Stimulated activated CD4-positive, alpha-beta T cell treated with anti-CD3 and anti-CD28 coated beads, Interleukin-12 subunit alpha, Interleukin-12 subunit beta, amount 100 ng/mL, for 48 hours (primary cell): ENCODE measurements around the gene CRYBA4.
"Not testable (repeated sequence)": the region's sequence is repeated elsewhere in the genome, so short reads cannot be mapped to it uniquely, and the experiment has no call there.

Source experiments
- DNase-seq, 3 donors: peaks; one replicate each; pipeline ENCODE4 v3.0.0-alpha.2; 2020; ENCODE audit warnings: low read depth in 2 of 3, low spot score in 1 of 3

The CRYBA4 gene

DNA sequence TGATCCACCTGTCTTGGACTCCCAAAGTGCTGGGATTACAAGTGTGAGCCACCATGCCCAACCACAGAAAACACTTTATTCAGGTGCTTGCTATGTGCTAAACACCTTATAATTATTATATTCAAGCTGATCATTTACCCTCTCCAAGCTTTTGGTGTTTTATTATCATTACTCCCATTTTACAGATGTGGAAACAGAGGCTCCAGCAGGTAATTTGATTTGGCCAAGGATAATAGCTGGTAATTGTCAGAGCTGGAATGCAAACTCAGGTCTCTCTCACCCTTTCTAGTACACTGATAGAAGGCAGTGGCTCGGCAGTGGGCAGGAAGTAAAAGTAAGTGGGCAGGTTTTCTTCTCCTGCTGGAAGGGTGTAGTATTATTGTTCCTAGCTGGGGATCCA is 28.0 kb upstream of the CRYBA4 start:
- no peak for DNase-seq

DNA sequence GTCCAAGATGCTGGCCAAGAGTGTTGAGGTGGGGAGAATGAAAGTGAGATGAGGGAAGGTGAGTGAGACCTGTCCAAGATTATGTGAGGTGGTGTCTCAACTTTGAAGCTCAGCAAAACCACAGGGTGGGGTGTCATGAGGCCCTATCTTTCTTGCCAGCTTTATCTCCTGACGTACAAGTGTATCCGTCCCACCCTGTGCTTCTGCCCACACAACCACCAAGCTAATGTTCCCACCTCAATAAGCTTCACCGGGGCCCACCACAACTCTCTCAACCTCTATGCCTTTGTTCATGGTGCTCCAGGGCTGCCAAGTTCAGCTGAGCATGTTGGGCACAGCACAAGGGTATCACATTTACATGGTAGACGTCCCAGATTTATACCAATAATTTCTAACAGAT is 24.7 kb upstream of the CRYBA4 start:
- no peak for DNase-seq

- DNase-seq, result no peak
Measured at GRCh38 chr22:26597480-26597879, 24.3 kb upstream of the CRYBA4 start.

GRCh38 chr22:26599505-26599904 is 22.3 kb upstream of the CRYBA4 start:
- no peak for DNase-seq

DNA sequence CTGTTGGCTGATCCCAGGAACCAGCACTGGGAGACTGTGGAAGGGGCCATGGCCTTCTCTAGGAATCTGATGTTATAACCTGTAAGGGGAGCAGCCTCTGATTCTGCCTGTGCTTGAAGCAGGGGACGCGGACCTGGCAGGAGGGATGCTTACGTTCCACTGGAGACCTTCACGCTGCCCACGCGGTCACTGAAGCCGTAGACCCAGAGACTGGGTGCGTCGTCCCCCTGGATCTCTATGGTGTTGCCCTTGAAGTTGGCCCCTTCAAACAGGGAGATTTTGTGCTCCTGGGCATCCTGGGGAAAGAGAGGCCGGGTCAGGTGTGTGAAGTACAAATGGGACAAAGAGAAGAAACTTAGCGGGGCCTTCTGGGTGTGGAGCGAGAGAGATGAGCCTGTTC is 20.0 kb upstream of the CRYBA4 start:
- no peak for DNase-seq

DNA sequence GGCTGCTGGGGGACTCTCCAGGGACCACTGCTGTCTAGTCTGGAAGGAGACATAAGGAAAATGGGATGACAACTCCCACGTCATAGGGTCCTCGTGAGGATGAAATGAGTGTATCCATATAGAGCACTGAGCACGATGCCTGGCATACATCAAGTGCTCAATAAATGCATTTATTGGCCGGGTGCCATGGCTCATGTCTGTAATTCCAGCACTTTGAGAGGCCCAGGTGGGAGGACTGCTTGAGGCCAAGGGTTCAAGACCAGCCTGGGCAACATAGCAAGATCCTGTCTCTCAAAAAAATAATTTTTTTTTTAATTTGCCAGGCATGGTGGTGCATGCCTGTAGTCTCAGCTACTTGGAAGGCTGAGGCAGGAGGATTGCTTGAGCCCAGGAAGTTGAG is 19.6 kb upstream of the CRYBA4 start:
- DNase-seq, result no peak

GRCh38 chr22:26604368-26604767 is 17.4 kb upstream of the CRYBA4 start:
- DNase-seq, result no peak

GRCh38 chr22:26606611-26607010 is 15.2 kb upstream of the CRYBA4 start:
- DNase-seq, result no peak

DNA sequence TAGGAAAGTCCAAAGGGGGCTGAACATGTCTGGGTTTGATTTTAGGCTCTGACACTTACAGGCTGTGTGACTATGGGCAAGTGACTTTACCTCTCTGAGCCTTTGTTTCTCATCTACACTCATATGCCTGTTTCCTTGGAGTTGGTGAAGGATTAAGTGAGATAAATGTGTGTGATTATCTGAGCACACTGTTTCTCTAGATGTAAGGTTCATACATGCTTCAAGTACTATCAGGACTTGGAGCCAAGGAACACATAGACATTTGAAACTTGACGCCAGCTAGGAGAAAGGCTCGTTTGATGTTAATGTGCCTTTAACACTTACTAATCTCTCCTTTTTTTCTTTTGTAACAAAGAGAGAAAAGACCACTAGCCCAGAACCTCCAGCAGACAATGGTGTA is 13.6 kb upstream of the CRYBA4 start:
- DNase-seq, result no peak

DNA sequence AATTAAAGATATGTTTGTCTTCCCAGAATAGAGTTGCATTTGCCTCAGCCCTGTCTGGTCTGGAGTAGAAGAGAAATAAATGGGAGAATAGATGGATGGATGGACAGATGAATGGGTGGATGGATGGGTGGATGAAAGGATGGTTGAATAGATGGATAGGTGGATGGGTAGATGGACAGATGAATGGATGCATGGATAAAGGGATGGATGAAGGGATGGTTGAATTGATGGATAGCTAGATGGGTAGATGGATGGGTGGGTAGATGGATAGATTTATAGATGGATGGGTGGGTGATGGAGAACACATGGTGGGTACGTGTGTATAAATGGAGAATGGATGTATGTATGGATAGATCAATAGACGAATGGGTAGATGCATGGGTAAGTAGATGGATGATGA is 12.5 kb upstream of the CRYBA4 start:
- DNase-seq, result no peak

- DNase-seq, result peak; percentile 28 to 34 (median 28)
Measured at GRCh38 chr22:26610072-26610958, 11.4 kb upstream of the CRYBA4 start.

DNA sequence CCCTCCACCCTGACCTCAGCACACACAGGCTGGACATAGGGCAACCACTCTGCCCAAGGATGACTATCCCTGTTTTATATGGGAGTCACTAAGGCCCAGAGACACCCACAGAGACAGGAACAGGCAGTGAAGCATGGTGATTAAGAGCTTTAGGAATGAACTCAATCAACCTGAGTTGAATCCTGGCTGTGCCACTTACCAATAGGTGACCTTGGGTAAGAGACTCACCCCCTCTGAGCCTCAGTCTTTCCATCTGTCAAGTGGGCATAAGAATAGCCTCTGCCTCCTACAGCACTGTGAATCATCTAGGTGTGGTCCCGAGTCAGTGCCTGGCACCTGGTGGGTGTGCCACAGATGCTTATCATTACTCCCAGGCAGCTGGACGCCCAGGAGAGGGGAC is 10.8 kb upstream of the CRYBA4 start:
- no peak for DNase-seq

DNA sequence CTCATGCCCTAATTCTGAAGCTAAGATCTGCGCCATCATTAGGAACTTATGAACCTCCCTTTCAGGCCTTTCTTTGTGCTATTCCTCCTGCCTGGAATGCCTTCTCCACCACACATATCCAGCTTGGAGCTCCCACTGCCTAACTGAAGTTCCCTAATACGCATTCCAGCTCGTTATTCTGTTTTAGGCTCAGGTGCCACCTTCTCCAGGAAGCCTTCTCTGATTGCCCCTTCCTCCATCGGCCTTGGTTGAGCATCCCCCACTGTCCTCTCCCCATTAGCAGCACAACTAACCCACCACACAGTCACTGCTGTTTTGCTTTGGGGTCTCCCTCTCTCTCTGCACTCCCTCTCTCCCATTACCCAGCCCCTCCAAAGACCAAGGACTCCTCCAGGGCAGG is 9.1 kb upstream of the CRYBA4 start:
- DNase-seq, result no peak

DNA sequence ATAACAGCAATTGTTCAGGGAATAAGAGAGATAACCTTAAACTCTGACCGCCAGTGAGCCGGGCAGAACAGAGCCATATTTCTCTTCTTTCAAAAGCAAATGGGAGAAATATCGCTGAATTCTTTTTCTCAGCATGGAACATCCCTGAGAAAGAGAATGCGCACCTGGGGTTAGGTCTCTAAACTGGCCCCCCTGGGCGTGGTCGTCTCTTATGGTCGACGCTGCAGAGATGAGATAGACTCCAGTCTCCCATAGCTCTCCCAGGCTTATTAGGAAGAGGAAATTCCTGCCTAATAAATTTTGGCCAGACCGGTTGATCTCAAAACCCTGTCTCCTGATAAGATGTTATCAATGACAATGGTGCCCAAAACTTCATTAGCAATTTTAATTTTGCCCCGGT is 8.0 kb upstream of the CRYBA4 start:
- not testable (repeated sequence) for DNase-seq

DNA sequence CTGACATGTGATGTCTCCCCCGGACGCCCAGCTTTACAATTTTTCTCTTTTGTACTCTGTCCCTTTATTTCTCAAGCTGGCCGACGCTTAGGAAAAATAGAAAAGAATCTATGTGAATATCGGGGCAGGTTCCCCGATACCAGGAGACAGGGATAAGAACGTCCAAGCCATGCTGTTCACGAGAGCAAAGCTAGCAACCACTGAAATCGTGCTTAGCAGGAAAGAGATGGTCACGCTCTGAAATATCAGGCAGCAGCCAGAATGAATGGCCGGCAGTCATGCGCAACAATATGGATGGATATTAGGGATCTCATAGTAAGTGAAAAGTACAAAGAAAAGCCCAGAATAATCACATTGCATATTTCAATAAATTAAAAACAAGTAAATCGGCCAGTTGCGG is 7.4 kb upstream of the CRYBA4 start:
- DNase-seq, result no peak

GRCh38 chr22:26615149-26615548 is 6.6 kb upstream of the CRYBA4 start:
- DNase-seq, result no peak

DNA sequence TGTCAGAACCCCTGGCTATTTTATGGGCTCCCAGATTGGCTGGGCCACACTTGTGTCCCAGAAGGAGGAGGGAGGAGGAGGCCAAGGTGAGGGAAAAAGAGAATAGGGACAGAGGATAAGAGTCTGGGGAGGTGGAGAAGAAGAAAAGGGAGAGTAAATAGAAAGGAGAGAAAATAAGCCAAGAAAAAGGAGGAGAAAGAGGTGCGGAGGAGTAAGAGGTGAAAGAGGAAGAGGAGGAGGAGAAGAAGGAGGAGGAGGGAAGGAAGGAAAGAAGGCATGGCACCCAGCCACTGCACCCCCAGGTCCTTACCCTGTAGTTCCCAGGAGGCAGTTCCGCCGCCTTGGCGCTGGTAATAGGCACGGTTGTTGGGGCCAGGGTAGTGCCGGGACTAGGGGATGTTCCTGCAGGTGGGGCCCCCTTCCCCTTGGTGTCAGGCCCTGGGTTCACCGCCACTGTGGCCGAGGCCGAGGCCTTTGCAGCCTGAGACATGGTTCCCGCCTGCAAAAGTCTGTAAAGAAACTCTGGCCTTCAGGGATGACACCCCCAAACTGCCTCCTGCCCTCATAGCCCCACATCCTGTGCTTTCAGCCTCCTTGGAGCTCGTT is 5.8 kb upstream of the CRYBA4 start:
- no peak for DNase-seq

DNA sequence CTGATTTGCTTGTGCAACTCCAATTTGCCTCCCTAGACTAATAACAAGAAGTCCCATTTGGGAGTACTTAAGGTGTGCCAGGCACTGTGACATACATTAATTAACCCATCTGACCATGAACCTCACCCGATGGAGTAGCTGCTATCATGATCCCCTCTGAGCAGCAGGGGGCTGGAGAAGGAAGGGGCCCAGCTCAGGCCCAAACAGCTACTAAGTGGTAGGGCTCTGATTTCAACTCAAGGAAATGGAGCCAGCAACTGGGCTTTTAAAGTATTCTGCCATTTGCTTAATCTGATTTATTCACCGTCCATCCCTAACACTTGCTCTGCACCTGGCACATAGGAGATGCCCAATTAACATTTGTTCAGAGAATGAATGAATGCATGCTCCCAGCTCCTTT is 5.1 kb upstream of the CRYBA4 start:
- no peak for DNase-seq

DNA sequence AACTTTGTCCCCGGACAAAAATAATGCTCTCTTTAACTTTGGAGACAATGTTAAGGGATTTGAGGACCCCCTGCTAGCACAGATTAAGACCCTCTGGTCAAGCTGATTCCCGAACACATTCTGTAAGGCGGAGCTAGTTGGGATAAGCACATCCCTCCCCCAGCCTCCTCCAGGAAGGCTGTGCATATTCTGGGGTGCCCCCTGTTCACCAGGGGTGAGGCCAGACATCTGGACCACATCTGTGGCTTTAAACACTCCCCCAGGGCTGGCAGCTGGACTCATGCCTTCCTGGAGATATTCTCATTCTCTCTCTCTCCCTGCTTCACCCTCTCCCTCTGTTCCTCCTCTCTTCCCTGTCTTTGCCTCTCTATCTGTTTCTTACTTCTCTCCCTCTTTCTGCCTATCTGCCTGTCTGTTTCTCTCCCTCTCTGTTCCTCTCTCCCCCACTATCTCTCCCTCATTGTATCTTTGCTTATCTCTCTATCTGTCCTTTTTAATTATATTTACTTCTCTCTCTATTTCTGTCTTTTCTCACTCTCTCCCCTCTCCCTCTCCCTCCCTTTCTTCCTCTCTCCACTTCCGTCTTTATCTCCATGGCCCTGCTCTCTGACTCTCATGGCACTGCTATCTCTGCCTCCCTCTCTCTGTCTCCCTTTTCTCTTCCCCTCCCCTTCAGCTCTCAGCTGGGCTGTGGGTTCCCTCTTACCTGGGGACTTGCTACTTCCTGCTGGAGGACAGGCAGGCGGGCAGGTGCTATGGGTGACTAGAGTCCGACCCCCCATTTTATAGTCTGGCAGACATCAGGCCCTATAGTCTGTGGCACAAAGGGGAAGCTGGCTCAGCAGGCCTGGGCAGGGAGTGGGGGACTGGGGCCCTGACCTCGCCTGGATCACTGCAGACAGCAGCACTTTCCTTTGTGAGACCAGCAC is 4.2 kb upstream of the CRYBA4 start, which contains the start of gene CRYBB1:
CRYBB1 (minus strand) TSS at position 757 of the 929 bp plus-strand sequence. CDS start 1,708 bp downstream, outside the sequence.
- no peak for DNase-seq

DNA sequence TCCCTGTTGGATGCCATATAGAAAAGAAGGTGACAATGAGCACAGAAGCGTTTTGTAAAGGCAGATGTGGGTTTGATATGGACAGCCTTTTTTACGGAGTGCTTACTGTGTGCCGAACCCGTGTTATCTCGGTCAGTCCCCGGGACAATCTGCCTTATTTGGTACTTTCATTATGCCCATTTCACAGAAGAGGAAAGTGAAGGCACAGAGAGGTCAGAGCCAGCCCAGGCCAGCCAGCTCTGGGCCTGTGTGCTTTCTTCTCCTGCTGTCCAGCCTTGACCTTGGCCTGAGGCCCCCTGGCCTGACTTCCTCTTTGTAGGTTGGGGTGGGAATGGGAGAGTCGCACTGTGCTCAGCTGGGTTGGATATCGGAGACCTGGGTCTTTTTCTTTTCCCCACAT is 3.3 kb upstream of the CRYBA4 start:
- DNase-seq, result no peak

GRCh38 chr22:26619510-26619909 is 2.3 kb upstream of the CRYBA4 start:
- no peak for DNase-seq

DNA sequence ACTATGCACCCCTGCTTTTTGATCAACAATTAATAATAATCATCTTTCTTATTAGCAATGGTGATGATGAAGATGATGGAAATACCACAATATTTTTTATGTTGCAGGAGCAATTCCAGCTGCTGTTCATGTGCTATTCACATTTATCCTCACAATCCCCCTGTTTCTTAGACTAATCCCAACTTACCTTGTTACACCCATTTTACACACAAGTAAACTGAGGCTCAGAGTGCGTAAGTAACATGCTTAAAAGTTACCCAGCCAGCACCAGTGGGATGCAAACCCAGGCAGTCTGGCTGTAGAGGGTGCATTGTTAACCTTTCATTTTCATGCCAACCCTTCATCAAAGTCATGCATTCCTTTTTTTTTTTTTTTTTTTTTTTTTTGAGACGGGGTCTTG is 1.6 kb upstream of the CRYBA4 start:
- DNase-seq, result no peak
